Measurements from ENCODE around the gene QPRT.

The QPRT gene

GRCh38 chr16:29710227-29711219, 31.5 kb downstream of the QPRT start:
- no peaks in the 10 kb centered on the region for H3K79me2 ChIP-seq (ENCODE audit: insufficient read depth, low read length)
- H3K4me3 ChIP-seq (ENCODE audit: low read depth in 1 of 2, low read length in 2 of 2): no peak overlapping the region
- ATAC-seq (ENCODE audit: insufficient read depth, low read depth) (peak; percentile 97), DNase-seq (peak; percentile 51)
- H4K20me1 ChIP-seq (ENCODE audit: insufficient read depth, low read length): no peaks in the 10 kb centered on the region
- H3K27me3 ChIP-seq (ENCODE audit: insufficient read depth, low read length, poor library complexity): no peaks in the 10 kb centered on the region
- H3K36me3 ChIP-seq (ENCODE audit: insufficient read depth, low read length): no peaks in the 10 kb centered on the region
- H3K4me2 ChIP-seq (ENCODE audit: insufficient read depth, low read length): no peak overlapping the region
- no peak overlapping the region for H3K9ac ChIP-seq (ENCODE audit: low read depth, low read length)
- H3K27ac ChIP-seq (ENCODE audit: low read length): no peak overlapping the region
- TF ChIP-seq CTCF (IDR thresholded peaks at IDR 0.05; ENCODE audit: borderline replicate concordance, extremely low read depth, low read length, poor library complexity, severe bottlenecking) (peak; percentile 75), EZH2 (IDR thresholded peaks at IDR 0.05; ENCODE audit: borderline replicate concordance, low read depth, low read length, severe bottlenecking) (no peak)
- peaks cover 4% of the 10 kb centered on the region for H3K4me1 ChIP-seq (ENCODE audit: insufficient read depth, low read length)
- H3K9me3 ChIP-seq (ENCODE audit: insufficient read depth, low read length, severe bottlenecking): no peaks in the 10 kb centered on the region
- H2AFZ ChIP-seq (ENCODE audit: low read depth, low read length): peak overlapping the region; percentile 45

GRCh38 chr16:29712809-29713208, 33.8 kb downstream of the QPRT start:
- Histone ChIP-seq H3K9ac (ENCODE audit: low read depth, low read length) (no peak overlapping the region), H3K9me3 (ENCODE audit: insufficient read depth, low read length, severe bottlenecking) (no peaks in the 10 kb centered on the region), H3K4me1 (ENCODE audit: insufficient read depth, low read length) (peaks cover 4% of the 10 kb centered on the region), H3K27me3 (ENCODE audit: insufficient read depth, low read length, poor library complexity) (no peaks in the 10 kb centered on the region), H3K4me2 (ENCODE audit: insufficient read depth, low read length) (no peak overlapping the region), H4K20me1 (ENCODE audit: insufficient read depth, low read length) (no peaks in the 10 kb centered on the region), H3K79me2 (ENCODE audit: insufficient read depth, low read length) (no peaks in the 10 kb centered on the region), H2AFZ (ENCODE audit: low read depth, low read length) (peak overlapping the region; percentile 21; the same call in 1 of the 2 replicates), H3K4me3 (ENCODE audit: low read depth in 1 of 2, low read length in 2 of 2) (no peak overlapping the region), H3K27ac (ENCODE audit: low read length) (no peak overlapping the region), H3K36me3 (ENCODE audit: insufficient read depth, low read length) (no peaks in the 10 kb centered on the region)
- no peak for DNase-seq
- no peak for ATAC-seq (ENCODE audit: insufficient read depth, low read depth)
- TF ChIP-seq EZH2 (IDR thresholded peaks at IDR 0.05; ENCODE audit: borderline replicate concordance, low read depth, low read length, severe bottlenecking) (no peak), CTCF (IDR thresholded peaks at IDR 0.05; ENCODE audit: borderline replicate concordance, extremely low read depth, low read length, poor library complexity, severe bottlenecking) (no peak)

- Histone ChIP-seq H4K20me1 (ENCODE audit: insufficient read depth, low read length) (no peaks in the 10 kb centered on the region), H3K9me3 (ENCODE audit: insufficient read depth, low read length, severe bottlenecking) (no peaks in the 10 kb centered on the region), H3K4me3 (ENCODE audit: low read depth in 1 of 2, low read length in 2 of 2) (no peak overlapping the region), H3K9ac (ENCODE audit: low read depth, low read length) (no peak overlapping the region), H3K27me3 (ENCODE audit: insufficient read depth, low read length, poor library complexity) (no peaks in the 10 kb centered on the region), H2AFZ (ENCODE audit: low read depth, low read length) (no peak overlapping the region), H3K4me1 (ENCODE audit: insufficient read depth, low read length) (peaks cover 4% of the 10 kb centered on the region), H3K79me2 (ENCODE audit: insufficient read depth, low read length) (no peaks in the 10 kb centered on the region), H3K36me3 (ENCODE audit: insufficient read depth, low read length) (no peaks in the 10 kb centered on the region), H3K27ac (ENCODE audit: low read length) (no peak overlapping the region), H3K4me2 (ENCODE audit: insufficient read depth, low read length) (no peak overlapping the region)
- DNase-seq: no peak
- ATAC-seq (ENCODE audit: insufficient read depth, low read depth): no peak
- TF ChIP-seq EZH2 (IDR thresholded peaks at IDR 0.05; ENCODE audit: borderline replicate concordance, low read depth, low read length, severe bottlenecking): no peak
- no peak for TF ChIP-seq CTCF (IDR thresholded peaks at IDR 0.05; ENCODE audit: borderline replicate concordance, extremely low read depth, low read length, poor library complexity, severe bottlenecking)
These were observed 35.4 kb downstream of the QPRT start for GRCh38 chr16:29714396-29714795.

All from DND-41 (cell line).